Thyroid gland (tissue), 4 donors: Measurements from ENCODE around the gene UROC1.

Experiments used
- CTCF ChIP-seq, 6 experiments: fragments of 200-600 bp in 3 of 6; fragments of 450-650 bp in 3 of 6; sonication (generic) in 3 of 6; IDR thresholded peaks; one replicate each; pipeline ENCODE4 v1.5.1; 2016 to 2019; ENCODE audit warnings: antibody characterized with exemption in 6 of 6, mild to moderate bottlenecking in 2 of 6, inconsistent platforms in 1 of 6, moderate library complexity in 1 of 6
- POLR2A ChIP-seq, 2 donors: fragments of 450-650 bp; IDR thresholded peaks; one replicate each; pipeline ENCODE4 v1.6.1; 2017; ENCODE audit warnings: antibody characterized with exemption in 2 of 2, mild to moderate bottlenecking in 2 of 2, moderate library complexity in 1 of 2

- no peak for TF ChIP-seq CTCF (IDR thresholded peaks at IDR 0.05)
- TF ChIP-seq POLR2A (IDR thresholded peaks at IDR 0.05): no peak
Measured at GRCh38 chr3:126540342-126540849, 22.8 kb upstream of the UROC1 start.
